Suprapubic skin (tissue), 3 donors: Measurements from ENCODE around the gene PTPRS.

Experiments used
- POLR2A ChIP-seq, 2 donors: fragments of 450-650 bp; IDR thresholded peaks; one replicate each; pipeline ENCODE4 v1.6.1; 2017; ENCODE audit warnings: antibody characterized with exemption in 2 of 2, mild to moderate bottlenecking in 2 of 2, moderate library complexity in 2 of 2
- TF ChIP-seq, protein P1 (sequence below), 2 donors: fragments of 200-600 bp in 1 of 2; fragments of 450-650 bp in 1 of 2; sonication (generic) in 1 of 2; IDR thresholded peaks; one replicate each; pipeline ENCODE4 v1.5.1; 2016 to 2019; ENCODE audit warnings: antibody characterized with exemption in 2 of 2, mild to moderate bottlenecking in 1 of 2, moderate library complexity in 1 of 2

DNA sequence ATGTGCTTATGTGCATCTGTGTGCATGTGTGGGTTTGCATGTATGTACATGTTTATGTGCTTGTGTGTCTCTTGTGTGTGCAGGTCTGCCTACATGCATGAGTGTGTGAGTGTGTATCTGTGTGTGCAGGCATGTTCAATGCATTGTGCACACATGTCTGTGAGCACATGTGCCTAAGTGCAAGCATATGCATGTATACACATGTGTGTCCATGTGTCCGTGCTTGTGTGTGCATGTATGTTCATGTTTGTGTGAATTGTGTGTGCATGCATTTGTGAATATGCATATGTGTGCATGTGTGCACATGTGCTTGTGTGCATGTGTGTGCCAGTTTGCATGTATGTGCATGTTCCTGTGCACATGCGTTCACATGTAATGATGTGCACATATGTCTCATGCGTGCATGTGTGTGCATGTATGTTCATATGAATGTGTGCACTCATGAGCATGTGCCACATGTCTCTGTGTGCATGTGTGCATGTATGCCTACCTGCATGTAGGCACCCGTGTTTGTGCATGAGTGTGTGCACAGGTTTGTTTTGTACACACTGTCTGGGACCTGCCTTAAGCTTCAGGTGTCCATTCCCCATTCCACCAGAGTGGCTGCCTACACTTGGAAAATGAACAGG lies 32.1 kb upstream of the PTPRS start:
- TF ChIP-seq POLR2A (IDR thresholded peaks at IDR 0.05), result no peak
- TF ChIP-seq, protein P1, sequence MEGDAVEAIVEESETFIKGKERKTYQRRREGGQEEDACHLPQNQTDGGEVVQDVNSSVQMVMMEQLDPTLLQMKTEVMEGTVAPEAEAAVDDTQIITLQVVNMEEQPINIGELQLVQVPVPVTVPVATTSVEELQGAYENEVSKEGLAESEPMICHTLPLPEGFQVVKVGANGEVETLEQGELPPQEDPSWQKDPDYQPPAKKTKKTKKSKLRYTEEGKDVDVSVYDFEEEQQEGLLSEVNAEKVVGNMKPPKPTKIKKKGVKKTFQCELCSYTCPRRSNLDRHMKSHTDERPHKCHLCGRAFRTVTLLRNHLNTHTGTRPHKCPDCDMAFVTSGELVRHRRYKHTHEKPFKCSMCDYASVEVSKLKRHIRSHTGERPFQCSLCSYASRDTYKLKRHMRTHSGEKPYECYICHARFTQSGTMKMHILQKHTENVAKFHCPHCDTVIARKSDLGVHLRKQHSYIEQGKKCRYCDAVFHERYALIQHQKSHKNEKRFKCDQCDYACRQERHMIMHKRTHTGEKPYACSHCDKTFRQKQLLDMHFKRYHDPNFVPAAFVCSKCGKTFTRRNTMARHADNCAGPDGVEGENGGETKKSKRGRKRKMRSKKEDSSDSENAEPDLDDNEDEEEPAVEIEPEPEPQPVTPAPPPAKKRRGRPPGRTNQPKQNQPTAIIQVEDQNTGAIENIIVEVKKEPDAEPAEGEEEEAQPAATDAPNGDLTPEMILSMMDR (IDR thresholded peaks at IDR 0.05), result no peak
